ENCODE data around the gene IPPK.

- TF ChIP-seq CTCF (IDR thresholded peaks at IDR 0.05) (no peak), POLR2AphosphoS5 (IDR thresholded peaks at IDR 0.05; ENCODE audit: insufficient read depth in 1 of 2, low read depth in 1 of 2) (no peak)
Measured at GRCh38 chr9:92620845-92621244, 49.1 kb downstream of the IPPK start.
